HK-2 (cell line): ENCODE measurements around the gene C19orf25.
"Not testable (repeated sequence)": the region's sequence is repeated elsewhere in the genome, so short reads cannot be mapped to it uniquely, and the experiment has no call there.

ENCODE experiments used
- DNase-seq: peaks from one replicate; pipeline ENCODE4 v3.0.0-alpha.2; 2018; ENCODE audit not compliant: unreplicated experiment

Gene C19orf25

DNA sequence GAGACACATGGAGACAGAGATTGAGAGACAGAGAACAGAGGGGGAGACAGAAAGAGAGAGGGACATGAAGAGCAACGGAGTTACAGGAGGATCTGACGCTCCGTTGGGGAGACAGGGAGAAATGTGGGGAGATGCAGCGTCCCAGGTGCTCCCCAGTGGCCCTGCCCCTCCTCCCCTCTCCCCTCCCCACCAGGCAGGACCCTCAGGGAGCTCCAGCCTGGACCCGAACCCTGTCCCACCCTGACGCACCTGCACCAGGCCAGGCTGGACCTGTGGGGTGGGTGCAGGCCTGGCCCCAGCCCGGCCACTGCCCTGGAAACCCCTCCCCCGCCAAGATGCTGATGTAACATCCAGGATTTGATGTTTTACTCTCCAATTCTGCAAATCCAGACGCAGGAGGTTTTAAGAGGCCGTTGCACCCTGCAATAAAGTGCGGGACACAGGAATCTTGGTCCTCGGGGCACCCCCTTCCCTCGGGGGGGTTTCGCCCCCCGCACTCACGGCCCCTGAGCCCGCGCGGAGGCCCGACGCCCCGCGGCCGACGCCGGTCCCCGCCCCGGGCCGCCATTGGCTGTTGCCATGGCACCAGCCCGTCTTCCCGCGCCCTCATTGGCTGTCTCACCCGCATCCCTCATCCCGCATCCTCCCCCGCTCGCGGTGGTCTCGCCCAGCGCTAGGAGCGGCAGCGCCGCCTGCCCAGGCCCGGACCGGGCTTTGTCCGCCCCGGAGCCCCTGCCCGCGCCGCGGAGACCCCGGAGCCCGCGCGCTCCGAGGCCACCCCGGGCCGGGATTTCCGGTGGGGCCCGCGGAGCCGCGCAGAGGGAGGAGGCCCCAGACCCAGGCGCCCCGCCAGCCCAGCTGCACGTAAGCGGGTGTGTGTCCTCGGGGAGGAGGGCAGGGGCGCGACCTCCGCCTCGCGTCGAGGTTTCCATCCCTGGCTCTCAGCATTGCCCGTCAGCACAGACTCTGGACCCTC, 29.3 kb downstream of the C19orf25 start, which contains the start of gene APC2:
Gene APC2, plus strand, starts transcription at position 655 of the 976 bp plus-strand sequence. CDS start 2,881 bp downstream, outside the sequence.
- no peak for DNase-seq

DNA sequence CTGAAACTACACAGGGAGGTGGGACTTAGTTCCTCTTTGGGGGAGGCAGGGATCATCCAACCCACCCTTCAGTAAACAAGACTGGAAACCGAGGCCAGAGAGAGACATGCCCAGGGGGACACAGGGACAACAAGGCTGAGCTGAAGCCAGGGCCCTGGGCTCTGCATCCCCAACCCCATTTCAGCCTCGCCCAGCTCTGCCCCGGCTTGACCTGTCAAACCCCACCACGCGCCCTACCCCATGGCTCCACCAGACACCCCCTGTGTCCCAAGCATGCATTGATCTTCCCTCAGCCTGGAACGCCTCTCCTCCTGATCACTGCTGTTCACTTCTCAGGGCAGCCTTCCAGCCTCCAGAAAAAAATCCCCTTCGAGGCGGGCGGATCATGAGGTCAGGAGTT, 31.1 kb downstream of the C19orf25 start:
- no peak for DNase-seq

DNA sequence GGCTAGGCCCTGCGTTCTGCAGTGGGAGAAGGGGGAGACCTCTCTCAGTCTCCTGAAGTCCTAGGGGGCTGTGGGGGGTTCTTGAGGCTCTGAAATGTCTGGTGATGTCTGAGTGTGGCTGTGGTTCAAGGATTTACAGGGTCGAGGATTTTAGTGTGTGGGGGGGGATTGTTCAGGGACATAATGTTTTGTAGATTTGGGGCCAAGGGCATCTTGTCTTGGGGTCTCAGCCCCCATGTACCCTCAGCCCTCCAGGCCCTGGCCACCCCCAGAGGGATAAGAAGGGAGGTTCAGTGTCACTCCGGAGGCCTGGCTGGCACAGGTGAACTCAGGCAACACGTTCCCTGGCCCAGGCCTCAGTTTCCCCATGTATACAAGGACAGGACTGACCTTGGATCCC, 31.5 kb downstream of the C19orf25 start:
- no peak for DNase-seq

DNA sequence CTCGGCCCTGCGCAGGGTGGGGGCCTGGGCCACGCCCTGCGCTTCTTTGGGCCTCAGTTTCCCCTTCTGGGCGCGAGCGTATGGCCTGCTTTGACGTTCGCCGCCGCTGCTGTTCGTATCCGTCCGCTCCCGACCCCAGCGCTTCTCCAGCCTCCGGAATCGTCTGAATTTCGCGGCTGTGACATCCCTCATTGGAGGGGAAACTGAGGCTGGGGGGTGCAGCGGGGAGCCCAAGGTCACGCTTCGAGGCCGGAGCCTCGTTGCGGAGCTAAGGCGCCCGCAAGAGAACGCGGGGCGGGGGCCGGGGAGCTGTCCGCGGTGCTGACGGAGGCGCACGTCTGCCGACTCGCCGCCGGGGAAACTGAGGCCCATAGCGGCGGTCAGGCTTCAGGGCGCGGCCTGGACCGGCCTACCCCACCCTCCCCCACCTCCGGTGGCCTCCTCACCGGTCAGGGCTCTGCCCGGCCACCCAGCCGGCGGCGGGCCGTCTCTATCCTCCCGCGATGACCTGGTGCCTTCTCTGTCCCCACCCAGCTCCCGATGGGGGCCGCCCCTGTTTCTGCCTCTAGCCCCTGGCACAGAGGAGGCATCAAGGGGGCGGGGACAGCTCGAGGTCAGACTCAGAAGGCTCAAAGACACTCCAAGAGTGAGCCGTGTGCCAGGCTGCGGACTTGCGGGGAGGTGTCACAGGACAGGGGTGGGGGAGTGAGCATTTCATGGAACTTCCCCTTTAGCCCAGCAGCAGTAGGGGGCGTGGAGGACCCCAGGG, 32.1 kb downstream of the C19orf25 start:
- no peak for DNase-seq

DNA sequence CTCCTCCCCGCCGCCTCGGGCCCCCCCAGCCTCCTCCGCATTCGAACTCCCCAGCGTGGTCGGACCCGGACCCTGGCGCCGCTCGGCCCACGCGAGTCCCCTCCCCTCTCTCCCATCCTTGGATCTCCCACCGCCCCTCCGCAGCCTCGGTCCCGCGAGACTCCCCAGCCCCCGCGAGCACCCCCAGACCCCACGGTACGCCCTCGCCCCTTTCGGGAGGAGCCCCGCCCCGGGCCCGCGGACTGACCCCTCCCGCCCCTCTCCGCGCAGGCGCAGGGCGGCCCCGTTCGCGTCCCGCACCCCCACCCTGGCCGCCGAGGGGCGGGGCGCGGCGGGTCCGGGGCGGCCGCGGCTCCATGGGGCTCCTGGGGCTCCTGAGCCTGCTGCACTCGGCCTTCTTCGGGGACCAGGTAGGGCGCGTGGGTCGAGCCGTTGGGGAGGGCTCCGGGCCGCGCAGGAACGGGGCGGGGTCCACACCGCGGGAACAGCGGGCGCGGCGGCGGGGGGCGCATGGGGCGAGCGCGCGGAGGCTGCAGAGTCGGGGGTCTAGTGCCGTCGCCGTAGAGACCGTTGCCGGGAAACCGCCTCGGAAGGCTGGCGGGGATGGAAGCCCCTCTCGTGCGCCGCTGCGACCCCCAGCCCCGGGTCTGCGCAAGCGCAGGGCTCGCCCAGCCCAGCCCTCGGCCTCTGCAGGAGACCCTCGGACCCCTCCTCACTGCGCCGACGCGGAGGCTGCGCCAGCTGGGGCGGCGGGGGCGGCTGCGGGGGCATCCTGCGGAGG, 32.9 kb downstream of the C19orf25 start:
- DNase-seq = no peak

DNA sequence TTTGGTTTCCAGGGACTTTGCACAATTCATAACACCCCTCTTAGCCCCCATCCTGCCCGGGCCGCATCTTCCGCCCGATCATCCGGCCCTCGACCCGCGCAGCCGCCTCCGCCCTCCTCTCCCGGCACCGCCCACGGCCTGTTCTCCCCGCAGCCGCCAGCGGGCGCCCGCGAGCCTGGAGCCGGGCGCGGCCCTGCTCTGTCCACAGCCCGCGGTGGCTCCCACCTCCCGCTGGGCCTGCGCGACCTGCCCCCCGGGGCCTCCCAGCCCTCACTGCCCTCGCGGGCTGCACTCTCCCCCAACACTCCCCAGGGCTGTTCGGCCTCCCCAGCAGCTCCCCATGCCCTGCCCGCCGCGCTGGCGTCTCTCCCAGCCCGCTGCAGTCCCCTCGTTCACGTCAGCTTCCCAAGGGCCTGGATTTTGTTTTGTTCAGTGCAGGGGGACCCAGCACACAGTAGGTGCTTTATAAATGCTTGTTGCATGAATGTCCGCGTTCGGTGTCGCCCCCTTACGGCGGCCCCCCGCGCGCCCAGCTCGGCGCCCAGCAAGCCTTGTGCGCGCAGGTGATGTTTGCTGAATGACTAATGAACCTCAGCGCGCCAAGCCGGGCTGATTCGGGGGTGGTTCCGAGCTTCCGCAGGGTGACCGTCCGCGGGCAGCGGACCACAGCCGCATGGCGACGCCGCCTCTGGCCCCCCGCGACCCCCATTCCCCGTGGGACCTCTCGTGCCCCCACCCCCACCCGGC, 33.7 kb downstream of the C19orf25 start:
- DNase-seq = peak; percentile 78

DNA sequence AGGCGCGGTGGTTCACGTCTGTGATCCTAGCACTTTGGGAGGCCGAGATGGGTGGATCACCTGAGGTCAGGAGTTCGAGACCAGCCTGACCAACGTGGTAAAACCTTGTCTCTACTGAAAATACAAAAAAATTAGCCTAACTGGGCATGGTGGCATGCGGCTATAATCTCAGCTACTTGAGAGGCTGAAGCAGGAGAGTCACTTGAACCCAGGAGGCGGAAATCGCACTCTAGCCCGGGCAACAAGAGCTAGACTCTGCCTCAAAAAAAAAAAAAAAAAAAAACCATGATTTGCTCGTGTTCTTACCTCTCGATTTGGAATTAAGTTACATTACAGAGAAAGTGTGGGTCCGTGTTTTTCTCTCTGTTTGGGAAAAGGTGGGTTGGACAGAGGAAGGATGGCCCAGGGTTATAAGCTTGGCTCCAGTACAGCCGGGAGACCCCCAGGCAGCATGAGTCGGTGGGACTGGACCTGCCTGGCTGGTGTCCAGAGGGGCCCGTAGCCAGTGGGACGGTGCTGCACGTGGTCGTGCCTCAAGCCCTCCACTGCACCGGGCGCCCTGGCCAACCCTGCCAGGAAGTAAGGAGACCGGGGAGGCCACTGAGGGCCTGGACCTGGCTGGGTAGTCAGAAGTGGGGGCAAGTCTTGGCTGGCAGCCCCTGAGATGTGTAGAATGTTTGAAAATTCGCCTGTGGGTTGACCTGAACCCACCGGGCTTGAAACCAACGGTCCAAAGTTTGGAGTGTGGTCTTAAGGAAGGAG, 37.2 kb downstream of the C19orf25 start:
- no peak for DNase-seq

DNA sequence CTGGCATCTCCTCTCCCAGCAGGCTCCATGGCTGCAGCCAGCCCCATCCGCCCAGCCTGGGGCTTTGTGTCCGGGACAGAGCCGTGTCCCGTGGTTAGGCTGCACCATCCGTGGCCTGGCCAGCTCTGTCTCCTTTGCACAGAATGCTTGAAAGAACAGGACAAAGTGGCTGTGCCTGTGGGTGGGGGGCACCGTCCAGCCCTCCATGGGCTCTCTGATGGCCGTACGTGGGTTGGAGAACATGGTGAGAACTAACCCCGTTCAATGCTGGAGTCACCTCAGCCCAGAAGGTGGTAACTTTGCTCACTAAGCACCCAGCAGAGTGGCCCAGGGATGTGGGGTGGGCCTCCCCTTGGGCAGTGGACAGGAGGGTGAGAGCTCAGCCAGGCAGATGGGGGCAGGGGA, 38.0 kb downstream of the C19orf25 start:
- DNase-seq = no peak

DNA sequence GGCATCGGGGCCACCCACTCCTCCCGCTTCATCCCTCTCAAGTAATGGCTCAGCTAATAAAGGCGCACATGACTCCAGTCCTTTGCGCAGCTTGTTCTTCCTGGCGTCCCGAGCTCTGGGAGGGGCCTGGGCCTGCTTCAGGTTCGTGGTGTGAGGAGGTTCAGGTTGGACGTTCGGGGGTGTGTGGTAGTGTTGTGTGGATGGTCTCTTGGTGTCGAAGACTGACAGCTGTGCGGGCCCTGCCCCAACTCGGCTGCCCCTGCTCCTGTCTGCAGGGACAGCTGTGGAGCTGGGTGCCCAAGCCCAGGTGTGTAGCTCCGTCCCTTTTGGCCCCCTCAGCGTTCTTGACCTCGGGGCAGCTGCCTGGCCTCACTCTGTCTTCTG, 38.6 kb downstream of the C19orf25 start:
- no peak for DNase-seq

DNA sequence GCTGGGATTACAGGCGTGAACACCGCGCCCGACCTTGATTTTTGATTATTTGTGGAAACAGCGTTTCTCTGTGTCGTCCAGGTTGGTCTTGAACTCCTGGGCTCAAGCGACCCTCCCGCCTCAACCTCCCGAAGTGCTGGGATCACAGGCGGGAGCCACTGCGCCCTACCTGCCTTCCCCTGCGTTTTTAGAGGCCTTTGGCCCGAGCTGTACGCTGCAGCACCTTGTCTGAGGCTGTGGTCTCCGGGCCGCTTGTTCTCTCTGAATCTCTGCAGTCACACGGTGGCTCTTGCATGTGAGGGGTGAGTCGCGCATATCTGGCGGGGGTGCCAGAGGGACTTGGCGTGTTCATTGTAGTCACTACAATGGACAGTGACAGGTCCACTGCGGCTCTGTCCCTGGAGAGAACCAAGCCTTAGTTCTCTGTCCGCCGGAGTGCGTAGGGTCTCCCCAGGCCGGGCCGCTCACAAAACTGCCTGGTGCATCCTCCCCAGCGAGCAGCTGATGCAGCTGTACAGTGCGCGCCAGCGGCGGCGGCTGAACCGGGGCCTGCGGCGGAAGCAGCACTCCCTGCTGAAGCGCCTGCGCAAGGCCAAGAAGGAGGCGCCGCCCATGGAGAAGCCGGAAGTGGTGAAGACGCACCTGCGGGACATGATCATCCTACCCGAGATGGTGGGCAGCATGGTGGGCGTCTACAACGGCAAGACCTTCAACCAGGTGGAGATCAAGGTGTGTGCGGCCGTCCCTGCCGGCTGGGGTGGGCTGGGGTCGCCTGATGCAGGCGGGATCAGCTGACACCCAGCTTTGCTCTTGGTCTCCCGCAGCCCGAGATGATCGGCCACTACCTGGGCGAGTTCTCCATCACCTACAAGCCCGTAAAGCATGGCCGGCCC, 39.2 kb downstream of the C19orf25 start:
- not testable (repeated sequence) for DNase-seq

DNA sequence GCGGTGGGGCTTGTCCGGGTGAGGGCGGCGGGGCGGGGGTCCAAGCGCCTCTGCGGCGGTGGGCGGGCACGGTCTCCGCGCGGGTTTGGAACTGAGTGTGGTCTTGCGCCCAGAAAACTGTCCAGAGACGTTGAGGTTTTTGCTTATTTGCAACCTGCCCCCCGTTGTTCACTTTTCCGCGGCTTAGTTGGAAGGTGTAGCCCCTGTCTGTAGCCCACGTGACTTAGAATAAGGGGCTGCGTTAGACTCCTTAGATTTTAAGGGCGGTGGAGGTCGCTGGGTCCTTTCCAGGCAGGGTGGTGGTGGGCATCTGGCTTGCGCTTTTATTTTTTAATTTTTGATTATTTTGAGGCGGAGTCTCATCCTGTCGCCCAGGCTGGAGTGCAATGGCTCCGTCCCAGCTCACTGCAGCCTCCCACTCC, 40.1 kb downstream of the C19orf25 start:
- no peak for DNase-seq

DNA sequence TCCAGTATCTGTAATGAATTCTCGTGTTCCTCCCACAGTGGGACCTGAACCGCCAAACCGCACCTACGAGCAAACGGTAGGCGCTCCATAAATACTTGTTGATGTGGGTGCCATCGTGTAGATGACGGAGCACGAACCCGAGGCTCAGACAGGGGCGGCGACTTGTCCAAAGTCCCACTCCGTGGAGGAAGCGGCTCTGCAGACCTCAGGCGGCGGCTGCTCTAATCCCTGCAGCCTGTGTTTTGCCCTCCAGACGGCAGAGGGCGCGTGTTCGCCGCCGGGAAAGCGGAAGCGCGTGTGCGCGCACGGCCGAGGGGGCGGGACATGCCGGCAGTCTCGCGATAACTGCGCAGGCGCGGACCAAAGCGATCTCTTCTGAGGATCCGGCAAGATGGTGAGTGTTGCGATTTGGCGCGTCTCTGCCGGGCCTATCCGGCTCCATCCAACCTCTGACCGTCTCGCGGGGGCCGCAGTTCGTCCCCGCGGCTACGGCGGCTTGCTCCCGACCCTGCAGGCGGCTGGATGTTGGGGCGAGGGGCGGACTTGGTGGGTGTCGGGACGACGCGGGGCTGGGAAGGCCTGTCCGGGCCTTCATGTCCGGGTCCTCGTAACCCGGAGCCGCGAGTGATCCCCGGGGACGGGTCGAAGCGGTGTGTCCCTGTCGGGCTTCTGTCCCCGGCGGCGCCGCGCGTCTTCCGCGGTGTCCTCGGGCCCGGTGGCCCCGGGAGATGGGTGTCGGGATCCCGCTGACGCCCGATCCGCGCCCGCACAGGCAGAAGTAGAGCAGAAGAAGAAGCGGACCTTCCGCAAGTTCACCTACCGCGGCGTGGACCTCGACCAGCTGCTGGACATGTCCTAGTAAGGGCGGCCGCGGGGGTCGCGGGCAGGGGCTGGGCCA, 40.7 kb downstream of the C19orf25 start, which contains the start of gene RPS15:
Gene RPS15, plus strand, starts transcription at position 362 of the 898 bp plus-strand sequence. Its CDS starts 30 bp downstream, at position 392.
- DNase-seq = peak; percentile 96

DNA sequence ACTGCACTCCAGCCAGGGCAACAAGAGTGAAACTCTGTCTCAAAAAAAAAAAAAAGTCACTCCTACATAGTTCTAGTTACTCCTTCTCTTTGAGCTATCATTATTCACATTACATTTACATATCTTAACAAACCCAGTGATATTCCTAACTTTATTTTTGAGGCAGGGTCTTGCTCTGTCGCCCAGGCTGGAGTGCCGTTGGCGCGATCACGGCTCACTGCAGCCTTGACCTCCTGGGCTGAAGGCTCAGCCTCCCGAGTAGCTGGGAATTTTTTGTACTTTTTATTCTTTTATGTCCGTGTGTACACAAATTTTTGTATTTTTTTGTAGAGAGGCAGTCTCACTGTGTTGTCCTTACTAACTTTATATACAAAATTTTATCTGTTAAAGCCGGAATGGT, 41.4 kb downstream of the C19orf25 start:
- no peak for DNase-seq

DNA sequence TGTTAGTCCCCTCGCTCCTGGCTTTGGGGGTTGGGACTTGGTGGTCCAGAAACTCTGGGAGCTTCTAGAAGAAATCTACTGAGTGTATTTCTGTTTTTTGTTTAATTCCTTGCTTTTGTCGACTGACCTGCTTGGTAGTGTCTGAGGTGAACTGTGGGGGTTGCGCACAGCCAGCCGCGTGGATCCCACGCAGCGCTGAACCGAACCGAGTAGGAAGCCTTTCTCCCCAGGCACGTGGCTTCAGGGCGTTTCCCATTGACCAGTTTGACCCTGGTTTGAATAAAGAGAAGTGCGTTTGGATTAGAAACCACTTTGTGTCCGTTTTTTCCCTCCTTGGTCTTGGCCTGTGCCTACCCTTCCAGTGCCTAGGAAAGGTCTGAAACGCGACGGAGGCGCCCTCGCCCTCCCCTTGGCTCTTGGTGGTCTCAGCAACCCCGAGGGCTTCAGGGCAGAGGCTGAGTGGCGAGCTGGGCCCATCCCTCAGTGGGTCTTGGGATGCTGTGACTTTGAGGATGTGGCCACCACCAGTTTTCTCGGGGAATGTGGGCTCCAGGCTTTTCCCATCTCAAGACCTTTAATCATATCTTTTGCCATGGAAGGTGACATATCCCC, 43.5 kb downstream of the C19orf25 start:
- no peak for DNase-seq

DNA sequence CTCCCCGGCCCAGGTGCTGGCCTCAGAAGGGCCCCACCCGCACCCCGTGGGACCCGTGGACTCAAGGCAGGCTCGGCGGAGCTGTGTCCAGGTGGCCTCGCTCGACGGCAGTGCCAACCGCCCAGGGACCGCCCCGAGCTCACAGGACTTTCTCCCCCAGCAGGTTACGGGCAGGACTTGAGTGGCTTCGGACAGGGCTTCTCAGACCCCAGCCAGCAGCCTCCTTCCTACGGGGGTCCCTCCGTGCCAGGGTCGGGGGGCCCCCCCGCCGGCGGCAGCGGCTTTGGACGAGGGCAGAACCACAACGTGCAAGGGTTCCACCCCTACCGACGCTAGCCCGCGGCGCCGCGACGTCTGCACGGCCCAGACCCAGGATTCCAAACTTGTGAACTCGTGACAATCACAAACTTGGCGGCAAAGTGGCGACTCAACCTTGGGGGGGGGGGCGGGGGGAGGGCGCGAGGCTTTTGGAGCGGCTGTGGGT, 44.4 kb downstream of the C19orf25 start:
- DNase-seq = no peak

DNA sequence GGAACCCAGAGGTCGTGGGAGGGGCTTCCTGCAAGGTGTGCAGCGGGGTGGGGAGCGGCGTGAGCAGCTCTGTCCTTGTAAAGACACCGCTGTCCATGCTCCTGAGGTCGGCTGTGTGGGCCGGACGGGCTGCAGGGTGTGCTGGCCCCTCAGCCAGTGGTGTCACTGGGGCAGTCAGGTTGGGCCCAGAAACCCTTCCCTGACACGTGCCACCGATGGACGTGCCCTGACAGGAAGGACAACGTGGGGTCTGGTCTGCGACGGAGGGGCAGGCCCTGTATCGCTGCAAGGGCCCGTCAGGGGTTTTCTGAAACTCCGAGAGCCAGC, 45.0 kb downstream of the C19orf25 start:
- DNase-seq = no peak

DNA sequence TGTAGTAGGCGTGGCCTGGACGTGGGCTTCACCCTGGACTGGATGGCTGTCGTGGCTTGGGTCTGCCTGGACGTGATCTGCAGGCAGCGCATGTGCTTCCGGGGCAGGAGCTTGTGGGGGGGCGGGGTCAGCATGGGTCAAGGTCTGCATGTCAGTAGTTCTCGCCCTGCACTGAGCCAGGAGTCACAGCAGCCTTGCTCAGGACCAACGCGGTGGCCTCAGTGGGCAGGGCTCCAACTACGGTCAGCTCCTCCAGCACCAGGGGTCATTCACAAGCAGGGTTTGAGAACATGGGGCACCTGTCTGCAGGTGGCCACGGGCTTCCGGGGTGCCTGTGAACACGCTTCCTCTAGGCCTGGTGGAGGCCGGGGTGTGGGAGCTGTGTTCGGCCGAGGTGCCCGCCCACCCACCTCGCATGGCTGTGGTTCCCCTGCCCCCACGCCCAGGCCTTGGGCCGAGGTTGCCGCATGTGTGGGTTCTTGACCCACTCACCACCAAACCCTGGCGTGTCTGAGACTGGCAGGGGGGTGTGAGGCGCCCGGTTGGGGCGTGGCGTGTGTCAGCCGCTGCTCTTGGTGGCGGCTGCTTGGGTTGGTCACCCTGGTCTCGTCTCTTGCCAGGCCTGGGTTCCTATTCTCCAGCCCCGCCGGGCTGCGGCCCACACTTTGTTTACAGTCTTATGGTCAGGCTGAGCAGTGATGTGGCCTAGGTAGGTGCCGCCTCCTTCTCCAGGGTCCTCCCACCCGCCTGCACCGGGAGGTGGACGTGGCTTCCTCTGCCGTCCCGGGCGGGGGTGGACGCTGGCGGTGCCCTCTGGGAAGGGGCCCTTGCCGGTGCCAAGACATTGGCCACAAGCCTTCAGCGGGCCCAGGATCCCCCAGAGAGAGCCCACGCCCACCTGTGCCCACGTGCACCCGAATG, 45.6 kb downstream of the C19orf25 start:
- no peak for DNase-seq
